ENCODE data around the gene NETO2. TPM values are rescaled to one million over a fixed set of nuclear protein-coding genes. Genes with fewer than 3 reads are reported as not detected.

NETO2 gene
- total RNA-seq, 1 experiment from 2014 or later: 10.3 TPM

- Histone ChIP-seq H3K4me3 (replicated peaks in 1 of 2; ENCODE audit: low read depth in 1 of 2, low read length in 2 of 2) (no peak overlapping the region), H3K27me3 (ENCODE audit: insufficient read depth, low read length) (no peaks in the 10 kb centered on the region), H4K20me1 (ENCODE audit: insufficient read depth) (no peaks in the 10 kb centered on the region), H2AFZ (ENCODE audit: low read depth, low read length, poor library complexity, severe bottlenecking) (no peak overlapping the region), H3K9me2 (ENCODE audit: insufficient read depth) (no peaks in the 10 kb centered on the region), H3K36me3 (ENCODE audit: control insufficient read depth in 1 of 2, insufficient read depth in 2 of 2, low read length in 2 of 2) (no peaks in the 10 kb centered on the region), H3K9ac (ENCODE audit: low read length) (no peak overlapping the region), H3K9me3 (ENCODE audit: control insufficient read depth in 1 of 2, insufficient read depth in 1 of 2, low read depth in 1 of 2, low read length in 2 of 2) (no peaks in the 10 kb centered on the region), H3K27ac (ENCODE audit: low read depth, low read length) (no peak overlapping the region), H3K4me2 (ENCODE audit: low read length) (no peak overlapping the region), H3K4me1 (ENCODE audit: control insufficient read depth in 1 of 2, insufficient read depth in 2 of 2, low read length in 2 of 2) (no peaks in the 10 kb centered on the region), H3K79me2 (ENCODE audit: insufficient read depth, low read length) (no peaks in the 10 kb centered on the region)
- ATAC-seq: no peak
- TF ChIP-seq MAX (IDR thresholded peaks at IDR 0.05) (no peak), EZH2phosphoT487 (IDR thresholded peaks at IDR 0.05; ENCODE audit: borderline replicate concordance) (no peak), EGR1 (IDR thresholded peaks at IDR 0.05; ENCODE audit: low read depth) (no peak), ZBTB33 (IDR thresholded peaks at IDR 0.05; ENCODE audit: extremely low read depth, insufficient replicate concordance, low read length) (no peak), CEBPB (IDR thresholded peaks at IDR 0.05; ENCODE audit: low read depth) (no peak), POLR2A (IDR thresholded peaks at IDR 0.05; ENCODE audit: borderline replicate concordance, extremely low read depth, insufficient read depth, insufficient read length) (no peak), REST (IDR thresholded peaks at IDR 0.05; ENCODE audit: low read depth) (no peak), SP1 (IDR thresholded peaks at IDR 0.05; ENCODE audit: low read depth) (no peak), ZNF274 (IDR thresholded peaks at IDR 0.05; ENCODE audit: low read depth, low read length) (no peak), YY1 (IDR thresholded peaks at IDR 0.05; ENCODE audit: extremely low read depth, insufficient replicate concordance, low read depth, low read length) (no peak)
- ChIA-PET RAD21 (ENCODE audit: low non-redundant PET in 1 of 2, low total read pairs in 2 of 2, uncharacterized antibody in 2 of 2, unreplicated experiment in 2 of 2) (no interaction called here), CTCF (no interaction called here), POLR2A (no interaction called here)
- no peak for DNase-seq (ENCODE audit: low read depth, low spot score)
- intact Hi-C loops (cut with micrococcal nuclease): no loop called here
- no TSS peak for BruUV-seq (replicated peaks)
Measured at GRCh38 chr16:47084198-47084597, 59.5 kb downstream of the NETO2 start.

Measured in HCT116 (cell line).